HG03520 (cell line): ENCODE measurements around the gene NAV3.
A peak's percentile ranks its signal among the peaks of the same experiment; 100 is the strongest.

Source experiments
- ATAC-seq: cut with Tn5 transposase; IDR thresholded peaks from one replicate; pipeline ENCODE4 v1.9.1; 2021; ENCODE audit warnings: mild to moderate bottlenecking, moderate library complexity; ENCODE audit not compliant: unreplicated experiment

NAV3 gene

DNA sequence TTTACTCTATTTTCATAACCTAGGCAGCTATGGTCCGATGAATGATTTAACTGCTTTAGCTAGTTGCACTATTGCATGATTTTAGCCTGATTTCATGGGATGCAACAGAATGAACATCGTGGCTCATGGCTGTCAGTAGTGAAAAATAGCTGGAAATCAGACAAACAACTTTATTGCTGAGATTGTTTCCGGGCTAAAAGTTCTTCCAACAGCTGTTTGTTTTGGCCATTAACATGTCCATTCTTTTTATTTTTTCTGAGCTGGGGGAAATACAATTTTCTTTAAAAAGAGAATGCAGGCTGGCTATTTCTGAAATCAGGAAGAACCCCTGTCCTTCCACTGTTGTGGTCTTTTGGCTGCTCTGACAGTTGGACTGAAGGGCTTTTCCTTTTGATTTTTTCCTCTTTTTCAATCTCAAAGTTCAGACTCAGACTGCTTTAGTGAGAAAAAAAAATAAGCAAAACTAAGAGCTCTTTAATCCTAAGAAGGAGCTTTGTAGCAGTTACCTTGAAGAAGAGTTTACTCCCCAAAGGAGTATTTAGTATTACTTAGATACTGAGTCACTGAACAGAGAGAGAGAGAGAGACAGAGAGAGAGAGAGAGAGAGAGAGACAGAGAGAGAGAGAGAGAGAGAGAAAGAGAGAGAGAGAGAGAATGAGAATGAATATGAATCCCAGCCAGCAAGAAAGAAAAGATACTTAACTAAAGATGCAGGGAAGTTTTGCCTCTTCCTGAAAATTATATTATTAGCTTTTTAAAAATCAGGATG, at the start of gene NAV3:
NAV3 (plus strand) TSS at position 312 of the 769 bp plus-strand sequence. CDS start 568 bp downstream, outside the sequence.
- no peak for ATAC-seq

DNA sequence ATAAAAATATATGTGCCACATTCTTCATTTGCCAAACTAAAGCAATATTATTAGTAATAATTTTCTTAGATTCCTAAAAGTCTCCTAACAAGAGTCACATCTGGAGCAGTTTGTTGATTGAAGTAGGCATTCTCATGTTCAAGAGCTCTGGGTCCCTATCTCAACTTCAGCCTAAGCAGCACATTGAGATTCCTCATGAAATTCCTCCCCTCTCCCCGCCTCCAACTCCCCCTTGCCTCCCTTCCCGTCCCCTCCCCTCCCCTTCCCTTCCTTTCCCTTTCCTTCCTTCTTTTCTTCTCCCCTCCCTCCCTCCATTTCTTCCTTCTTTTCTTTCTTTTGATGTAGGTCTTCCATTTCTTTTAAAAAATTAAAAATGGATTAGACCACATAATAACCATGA, 48.7 kb upstream of the NAV3 start:
- ATAC-seq = no peak

GRCh38 chr12:77782766-77783165, 47.9 kb upstream of the NAV3 start:
- ATAC-seq = no peak

- ATAC-seq = no peak
These were observed 45.5 kb upstream of the NAV3 start for GRCh38 chr12:77785211-77785610.

DNA sequence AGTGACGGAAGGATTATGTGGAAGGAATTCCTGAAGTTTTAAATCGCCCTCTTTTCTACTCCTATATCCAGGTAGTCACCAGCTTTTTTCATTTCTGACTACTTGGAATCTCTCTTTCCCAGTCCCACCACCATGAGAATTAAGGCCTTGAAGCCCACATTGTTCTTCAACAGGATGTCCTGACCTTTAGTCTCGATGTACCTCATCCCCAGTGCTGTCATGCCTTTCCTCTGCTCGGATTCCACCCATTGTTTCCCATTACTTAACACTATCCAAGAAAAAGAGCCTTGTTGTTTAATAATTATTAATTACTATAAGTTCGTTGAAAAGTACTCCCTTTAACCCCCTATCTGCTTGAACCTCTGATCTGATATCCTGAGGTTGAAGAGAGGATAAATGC, 44.0 kb upstream of the NAV3 start:
- no peak for ATAC-seq

DNA sequence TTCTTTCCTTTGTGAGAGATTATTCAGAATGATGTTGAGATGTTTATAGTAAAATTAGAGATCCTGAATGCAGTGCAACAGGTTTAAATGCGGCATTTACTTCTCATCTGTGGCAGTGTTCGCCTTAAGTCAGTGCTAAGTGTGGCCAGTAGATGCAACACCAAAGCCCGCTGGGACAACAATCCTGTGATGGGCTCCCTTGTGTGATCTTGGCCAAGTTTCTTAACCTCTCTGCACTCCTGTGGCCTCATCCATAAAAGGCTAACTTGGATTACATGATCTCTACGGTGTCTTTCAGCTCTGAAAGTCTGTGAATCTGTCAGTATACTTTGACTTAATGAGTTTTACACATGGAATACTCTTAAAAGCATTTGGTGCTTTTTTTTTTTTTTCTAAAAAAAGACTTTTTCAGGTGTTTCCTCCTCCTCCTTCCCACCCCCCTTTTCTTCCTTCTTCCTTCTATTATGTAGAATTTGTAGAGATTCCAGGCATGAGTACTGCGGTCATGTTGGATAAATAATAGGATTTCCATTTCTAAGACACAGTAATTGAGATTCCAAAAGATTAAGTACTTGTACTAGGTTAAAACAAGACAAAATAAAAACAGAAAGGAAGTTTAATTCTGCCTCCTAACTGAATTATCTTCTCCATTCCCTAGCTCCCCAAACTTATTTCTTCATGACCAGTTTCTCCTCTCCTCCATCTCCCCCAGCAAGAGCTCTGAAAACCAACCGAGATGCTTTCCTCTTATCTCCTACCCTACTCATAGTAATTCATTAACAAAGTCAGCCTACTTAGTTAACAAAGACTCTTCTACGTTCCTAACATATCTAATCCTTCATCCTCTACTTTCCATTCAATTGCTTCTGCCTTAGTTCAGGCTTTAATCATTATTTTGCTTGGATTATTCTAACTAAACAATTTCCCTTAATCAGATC, 42.2 kb upstream of the NAV3 start:
- ATAC-seq = no peak

DNA sequence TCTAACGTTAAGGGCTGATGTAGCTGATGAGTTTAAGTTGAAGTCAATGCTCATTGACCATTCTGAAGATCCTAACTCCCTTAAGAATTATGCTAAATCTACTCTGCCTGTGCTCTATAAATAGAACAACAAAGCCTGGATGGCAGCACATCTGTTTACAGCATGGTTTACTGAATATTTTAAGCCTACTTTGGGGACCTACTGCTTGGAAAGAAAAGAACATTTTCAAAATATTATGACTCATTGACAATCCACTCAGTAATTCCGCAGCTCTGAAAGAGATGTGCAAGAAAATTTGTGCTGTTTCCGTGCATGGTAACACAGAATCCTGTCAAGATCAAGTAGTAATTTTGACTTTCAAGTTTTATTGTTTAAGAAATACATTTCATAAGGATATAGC, 35.0 kb upstream of the NAV3 start:
- no peak for ATAC-seq

- no peak for ATAC-seq
These were observed 33.9 kb upstream of the NAV3 start for GRCh38 chr12:77796775-77797174.

GRCh38 chr12:77800501-77800900, 30.2 kb upstream of the NAV3 start:
- no peak for ATAC-seq

DNA sequence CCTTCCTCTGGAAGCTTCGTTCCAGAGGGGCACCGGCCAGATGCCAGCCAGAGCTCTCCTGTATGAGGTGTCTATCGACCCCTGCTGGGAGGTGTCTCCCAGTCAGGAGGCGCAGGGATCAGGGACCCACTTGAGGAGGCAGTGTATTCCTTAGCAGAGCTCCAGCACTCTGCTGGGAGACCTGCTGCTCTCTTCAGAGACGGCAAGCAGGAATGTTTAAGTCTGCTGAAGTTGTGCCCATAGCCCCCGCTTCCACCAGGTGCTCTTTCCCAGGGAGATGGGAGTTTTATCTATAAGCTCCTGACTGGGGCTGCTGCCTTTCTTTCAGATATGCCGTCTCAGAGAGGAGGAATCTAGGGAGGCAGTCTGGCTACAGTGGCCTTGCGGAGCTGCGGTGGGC, 22.2 kb upstream of the NAV3 start:
- no peak for ATAC-seq

DNA sequence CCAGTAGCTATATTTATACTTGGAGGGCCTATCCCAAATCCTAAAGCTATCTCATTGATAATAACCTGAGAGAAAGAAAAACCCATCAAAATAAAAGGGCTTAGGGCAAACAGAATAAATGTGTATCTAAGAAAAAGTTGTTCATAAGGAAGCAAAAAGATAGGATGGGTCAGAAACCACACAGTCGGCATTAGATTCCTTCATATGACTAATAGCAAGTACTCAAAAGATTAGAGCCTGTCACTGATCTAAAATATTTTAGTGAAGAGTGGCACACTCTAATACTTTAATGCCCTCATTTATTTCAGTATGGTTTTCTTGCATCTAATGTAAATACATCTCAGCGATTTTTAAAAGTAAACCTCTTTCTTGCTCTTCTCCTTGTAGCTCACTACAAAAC, 17.1 kb upstream of the NAV3 start:
- no peak for ATAC-seq

- no peak for ATAC-seq
These were observed 16.3 kb upstream of the NAV3 start for GRCh38 chr12:77814386-77814785.

DNA sequence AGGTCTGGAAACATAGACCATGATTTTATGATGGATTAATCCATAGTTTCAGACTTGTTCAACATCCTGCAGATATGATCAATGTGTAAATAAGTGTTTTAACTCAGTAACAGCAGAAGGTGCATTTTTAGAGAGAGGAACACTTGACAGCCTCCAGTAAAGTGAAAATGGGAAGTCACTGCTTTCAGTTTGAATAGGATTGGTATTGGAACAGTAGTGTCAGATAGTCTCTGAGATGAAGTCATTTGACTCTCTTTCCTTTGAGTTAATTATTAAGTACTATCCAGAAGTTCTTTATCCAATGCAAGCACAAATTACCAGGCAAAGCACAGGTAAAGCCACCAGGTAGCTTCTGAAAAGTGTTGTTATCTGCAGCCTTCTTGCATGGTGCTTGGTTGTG, 14.5 kb upstream of the NAV3 start:
- peak; percentile 92 for ATAC-seq

DNA sequence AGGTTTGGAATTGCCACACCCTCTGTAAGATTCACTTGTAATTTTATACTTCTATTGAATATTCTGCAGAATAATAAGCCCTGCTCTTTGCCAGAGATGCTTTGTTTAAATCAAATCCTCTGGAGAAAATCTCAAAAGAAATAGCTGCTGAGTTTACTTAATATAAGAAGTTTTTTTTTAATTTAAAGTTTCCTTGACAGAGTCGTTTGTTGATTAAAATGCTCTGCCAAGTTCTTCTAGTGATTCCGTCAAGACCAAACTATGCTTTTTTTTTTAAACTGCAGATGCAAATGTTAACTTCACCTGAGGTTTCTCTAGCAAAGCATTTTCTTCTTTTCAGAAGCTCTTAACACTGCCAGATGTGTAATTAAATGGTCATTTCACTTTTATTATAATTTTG, 13.4 kb upstream of the NAV3 start:
- ATAC-seq = no peak

DNA sequence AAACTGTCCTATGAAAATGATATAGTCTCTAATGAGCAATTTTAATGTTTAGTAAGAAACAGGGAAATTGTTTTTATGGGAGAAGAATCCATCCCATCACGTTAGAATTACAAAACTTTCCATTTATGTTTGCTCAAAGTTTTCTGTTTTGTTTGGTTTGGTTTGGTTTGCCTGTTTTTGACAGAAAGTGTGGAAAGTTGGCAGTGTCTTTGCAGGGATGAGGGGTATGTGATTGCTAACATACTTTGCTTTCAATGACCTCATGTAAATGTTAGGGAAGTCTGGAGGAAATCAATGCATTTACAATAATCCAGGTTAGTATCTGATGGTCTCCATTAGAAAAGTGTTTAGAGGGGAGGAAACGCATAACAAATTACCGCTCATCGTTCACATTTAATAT, 12.3 kb upstream of the NAV3 start:
- ATAC-seq = no peak

- ATAC-seq = no peak
These were observed 8.9 kb upstream of the NAV3 start for GRCh38 chr12:77821699-77822203.

GRCh38 chr12:77833329-77833728, 2.6 kb downstream of the NAV3 start:
- no peak for ATAC-seq

DNA sequence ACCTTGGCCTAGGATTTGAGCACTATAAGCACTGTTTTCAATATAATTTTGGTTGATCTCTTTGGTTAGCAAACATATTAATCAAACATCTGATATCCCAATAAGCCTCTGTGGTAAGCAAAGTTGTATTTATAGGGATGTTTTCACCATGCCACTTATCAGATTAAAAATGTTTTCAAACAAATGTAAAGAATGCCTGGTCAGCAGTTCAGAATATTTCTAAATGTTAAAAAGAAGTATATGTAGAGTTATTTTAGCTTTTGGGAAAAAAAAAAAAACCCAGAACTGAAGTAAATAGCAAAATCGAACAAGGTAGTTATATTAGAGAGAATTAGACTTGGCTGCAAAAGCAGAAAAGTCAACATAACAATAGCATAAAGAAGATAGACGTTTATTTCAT, 3.9 kb downstream of the NAV3 start:
- no peak for ATAC-seq

GRCh38 chr12:77835969-77836368, 5.3 kb downstream of the NAV3 start:
- no peak for ATAC-seq

GRCh38 chr12:77837876-77838291, 7.2 kb downstream of the NAV3 start:
- ATAC-seq = no peak

GRCh38 chr12:77841521-77841920, 10.8 kb downstream of the NAV3 start:
- no peak for ATAC-seq

DNA sequence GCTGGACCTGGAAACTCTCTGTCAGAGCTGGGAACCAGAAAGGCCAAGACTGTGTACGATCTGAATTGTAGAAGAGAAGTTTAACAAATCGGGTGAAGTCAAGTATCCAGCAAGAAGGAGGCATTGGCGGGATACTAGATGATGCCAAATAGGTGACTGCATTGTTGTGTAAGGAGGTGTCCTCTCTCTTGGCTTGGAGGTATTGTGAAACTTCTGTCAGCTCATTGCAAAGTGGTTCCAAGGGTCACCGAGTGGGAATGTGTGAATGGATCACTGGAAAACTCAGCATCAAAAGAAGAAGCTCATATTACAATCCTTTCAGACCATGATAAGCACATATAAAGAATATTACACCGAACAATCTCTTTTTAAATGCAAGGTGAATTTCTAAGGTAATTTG, 11.7 kb downstream of the NAV3 start:
- no peak for ATAC-seq
